D721Med (cell line): Measurements from ENCODE around the gene PARP12.

ENCODE experiments used
- DNase-seq: peaks from one replicate; pipeline ENCODE4 v3.0.0; 2011; ENCODE audit warnings: low spot score; ENCODE audit not compliant: insufficient read length
- FAIRE-seq: peaks from 2 replicates; lab custom pipeline; 2011; peaks lifted over from hg19 to GRCh38; lab: Jason Lieb, UNC
- CTCF ChIP-seq: IDR thresholded peaks from 2 replicates; pipeline ENCODE4 v1.5.1; 2012; ENCODE audit warnings: mild to moderate bottlenecking, control low read depth; ENCODE audit not compliant: insufficient read depth; ENCODE audit errors: missing control alignments

Gene PARP12

GRCh38 chr7:140015471-140015970, 47.2 kb downstream of the PARP12 start:
- DNase-seq (no peak), FAIRE-seq (no peak)
- TF ChIP-seq CTCF: no peak

- no peak for FAIRE-seq
- no peak for TF ChIP-seq CTCF
- no peak for DNase-seq
Measured at GRCh38 chr7:140014123-140014522, 48.6 kb downstream of the PARP12 start.

- FAIRE-seq (no peak), DNase-seq (no peak)
- TF ChIP-seq CTCF: no peak
Measured at GRCh38 chr7:140013676-140014075, 49.1 kb downstream of the PARP12 start.

GRCh38 chr7:140010194-140010895, 52.4 kb downstream of the PARP12 start:
- DNase-seq (peak; percentile 58), FAIRE-seq (no peak)

GRCh38 chr7:140009735-140010134, 53.0 kb downstream of the PARP12 start:
- FAIRE-seq (no peak), DNase-seq (no peak)
- TF ChIP-seq CTCF: no peak

More at GRCh38 chr7:140010194-140010895, 52.4 kb downstream of the PARP12 start:
- TF ChIP-seq CTCF: no peak

GRCh38 chr7:140008755-140009610, 53.8 kb downstream of the PARP12 start:
- DNase-seq (no peak), FAIRE-seq (no peak)
- no peak for TF ChIP-seq CTCF
